HG03039 (cell line): ENCODE data around the gene C16orf87.
"Not testable (repeated sequence)": the region's sequence is repeated elsewhere in the genome, so short reads cannot be mapped to it uniquely, and the experiment has no call there.

Source experiments
- ATAC-seq: cut with Tn5 transposase; IDR thresholded peaks from one replicate; pipeline ENCODE4 v1.9.1; 2021; ENCODE audit warnings: mild to moderate bottlenecking, moderate library complexity; ENCODE audit not compliant: unreplicated experiment

The C16orf87 gene

GRCh38 chr16:46801428-46802049 lies 29.4 kb downstream of the C16orf87 start:
- no peak for ATAC-seq

GRCh38 chr16:46800494-46800893 lies 30.5 kb downstream of the C16orf87 start:
- no peak for ATAC-seq

- no peak for ATAC-seq
Measured at GRCh38 chr16:46797501-46797900, 33.5 kb downstream of the C16orf87 start.

- ATAC-seq = no peak
Measured at GRCh38 chr16:46796764-46797269, 34.2 kb downstream of the C16orf87 start.

GRCh38 chr16:46793841-46794240 lies 37.1 kb downstream of the C16orf87 start:
- ATAC-seq = no peak

- ATAC-seq = no peak
Measured at GRCh38 chr16:46790599-46791270, 40.2 kb downstream of the C16orf87 start.

GRCh38 chr16:46789499-46790414 lies 41.2 kb downstream of the C16orf87 start:
- peak; percentile 86 for ATAC-seq

- no peak for ATAC-seq
Measured at GRCh38 chr16:46788891-46789474, 42.0 kb downstream of the C16orf87 start.

- no peak for ATAC-seq
Measured at GRCh38 chr16:46787909-46788308, 43.1 kb downstream of the C16orf87 start.

GRCh38 chr16:46785076-46785845 lies 45.7 kb downstream of the C16orf87 start:
- no peak for ATAC-seq

GRCh38 chr16:46784569-46784968 lies 46.4 kb downstream of the C16orf87 start:
- ATAC-seq = not testable (repeated sequence)

GRCh38 chr16:46783800-46784199 lies 47.2 kb downstream of the C16orf87 start:
- no peak for ATAC-seq

- ATAC-seq = no peak
Measured at GRCh38 chr16:46782320-46782719, 48.7 kb downstream of the C16orf87 start.

GRCh38 chr16:46777804-46778203 lies 53.2 kb downstream of the C16orf87 start:
- ATAC-seq = no peak

GRCh38 chr16:46775214-46775613 lies 55.8 kb downstream of the C16orf87 start:
- ATAC-seq = no peak

- ATAC-seq = peak; percentile 63
Measured at GRCh38 chr16:46774743-46775177, 56.2 kb downstream of the C16orf87 start.

- ATAC-seq = no peak
Measured at GRCh38 chr16:46772463-46772862, 58.5 kb downstream of the C16orf87 start.

- ATAC-seq = no peak
Measured at GRCh38 chr16:46768809-46769208, 62.2 kb downstream of the C16orf87 start.

- ATAC-seq = no peak
Measured at GRCh38 chr16:46765050-46765449, 65.9 kb downstream of the C16orf87 start.

GRCh38 chr16:46763147-46763546 lies 67.8 kb downstream of the C16orf87 start:
- ATAC-seq = no peak
